Panc1 (cell line): ENCODE measurements around the gene SH2D1A.

Experiments
- POLR2AphosphoS5 ChIP-seq: IDR thresholded peaks from 2 replicates; pipeline ENCODE4 v1.6.1; 2012; ENCODE audit warnings: mild to moderate bottlenecking, low read depth, low read length, moderate library complexity
- SIN3A ChIP-seq: IDR thresholded peaks from 2 replicates; pipeline ENCODE4 v1.6.1; 2012; ENCODE audit warnings: low read depth, mild to moderate bottlenecking, low read length, moderate library complexity, borderline replicate concordance; ENCODE audit not compliant: insufficient read depth
- TCF7L2 ChIP-seq: IDR thresholded peaks from 2 replicates; pipeline ENCODE4 v1.6.1; 2011; ENCODE audit warnings: mild to moderate bottlenecking, low read depth, low read length, inconsistent platforms
- TF ChIP-seq, protein P1 (sequence below): fragments of 450-650 bp; IDR thresholded peaks from 2 replicates; pipeline ENCODE4 v1.5.1; 2017; ENCODE audit warnings: mild to moderate bottlenecking
- TF ChIP-seq, protein P2 (sequence below), 2 experiments: IDR thresholded peaks; 2 replicates each; pipeline ENCODE4 v1.6.1; 2011 to 2012; ENCODE audit warnings: low read depth in 2 of 2, control low read depth in 1 of 2, low read length in 1 of 2, mild to moderate bottlenecking in 1 of 2, moderate library complexity in 1 of 2; ENCODE audit not compliant: insufficient read depth in 1 of 2

- TF ChIP-seq, protein P1, sequence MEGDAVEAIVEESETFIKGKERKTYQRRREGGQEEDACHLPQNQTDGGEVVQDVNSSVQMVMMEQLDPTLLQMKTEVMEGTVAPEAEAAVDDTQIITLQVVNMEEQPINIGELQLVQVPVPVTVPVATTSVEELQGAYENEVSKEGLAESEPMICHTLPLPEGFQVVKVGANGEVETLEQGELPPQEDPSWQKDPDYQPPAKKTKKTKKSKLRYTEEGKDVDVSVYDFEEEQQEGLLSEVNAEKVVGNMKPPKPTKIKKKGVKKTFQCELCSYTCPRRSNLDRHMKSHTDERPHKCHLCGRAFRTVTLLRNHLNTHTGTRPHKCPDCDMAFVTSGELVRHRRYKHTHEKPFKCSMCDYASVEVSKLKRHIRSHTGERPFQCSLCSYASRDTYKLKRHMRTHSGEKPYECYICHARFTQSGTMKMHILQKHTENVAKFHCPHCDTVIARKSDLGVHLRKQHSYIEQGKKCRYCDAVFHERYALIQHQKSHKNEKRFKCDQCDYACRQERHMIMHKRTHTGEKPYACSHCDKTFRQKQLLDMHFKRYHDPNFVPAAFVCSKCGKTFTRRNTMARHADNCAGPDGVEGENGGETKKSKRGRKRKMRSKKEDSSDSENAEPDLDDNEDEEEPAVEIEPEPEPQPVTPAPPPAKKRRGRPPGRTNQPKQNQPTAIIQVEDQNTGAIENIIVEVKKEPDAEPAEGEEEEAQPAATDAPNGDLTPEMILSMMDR = no peak
- TF ChIP-seq POLR2AphosphoS5 (no peak), TCF7L2 (no peak), SIN3A (no peak)
- TF ChIP-seq, protein P2, sequence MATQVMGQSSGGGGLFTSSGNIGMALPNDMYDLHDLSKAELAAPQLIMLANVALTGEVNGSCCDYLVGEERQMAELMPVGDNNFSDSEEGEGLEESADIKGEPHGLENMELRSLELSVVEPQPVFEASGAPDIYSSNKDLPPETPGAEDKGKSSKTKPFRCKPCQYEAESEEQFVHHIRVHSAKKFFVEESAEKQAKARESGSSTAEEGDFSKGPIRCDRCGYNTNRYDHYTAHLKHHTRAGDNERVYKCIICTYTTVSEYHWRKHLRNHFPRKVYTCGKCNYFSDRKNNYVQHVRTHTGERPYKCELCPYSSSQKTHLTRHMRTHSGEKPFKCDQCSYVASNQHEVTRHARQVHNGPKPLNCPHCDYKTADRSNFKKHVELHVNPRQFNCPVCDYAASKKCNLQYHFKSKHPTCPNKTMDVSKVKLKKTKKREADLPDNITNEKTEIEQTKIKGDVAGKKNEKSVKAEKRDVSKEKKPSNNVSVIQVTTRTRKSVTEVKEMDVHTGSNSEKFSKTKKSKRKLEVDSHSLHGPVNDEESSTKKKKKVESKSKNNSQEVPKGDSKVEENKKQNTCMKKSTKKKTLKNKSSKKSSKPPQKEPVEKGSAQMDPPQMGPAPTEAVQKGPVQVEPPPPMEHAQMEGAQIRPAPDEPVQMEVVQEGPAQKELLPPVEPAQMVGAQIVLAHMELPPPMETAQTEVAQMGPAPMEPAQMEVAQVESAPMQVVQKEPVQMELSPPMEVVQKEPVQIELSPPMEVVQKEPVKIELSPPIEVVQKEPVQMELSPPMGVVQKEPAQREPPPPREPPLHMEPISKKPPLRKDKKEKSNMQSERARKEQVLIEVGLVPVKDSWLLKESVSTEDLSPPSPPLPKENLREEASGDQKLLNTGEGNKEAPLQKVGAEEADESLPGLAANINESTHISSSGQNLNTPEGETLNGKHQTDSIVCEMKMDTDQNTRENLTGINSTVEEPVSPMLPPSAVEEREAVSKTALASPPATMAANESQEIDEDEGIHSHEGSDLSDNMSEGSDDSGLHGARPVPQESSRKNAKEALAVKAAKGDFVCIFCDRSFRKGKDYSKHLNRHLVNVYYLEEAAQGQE (IDR thresholded peaks at IDR 0.05; ENCODE audit: insufficient read depth in 1 of 2, low read depth in 2 of 2, low read length in 1 of 2) = no peak
These were observed 12.5 kb upstream of the SH2D1A start for GRCh38 chrX:124333862-124334261.
